CD4-positive, alpha-beta T cell treated with Interferon alpha-2 for 1 hour (primary cell): ENCODE measurements around the gene PIAS1.
"Not testable (repeated sequence)": the region's sequence is repeated elsewhere in the genome, so short reads cannot be mapped to it uniquely, and the experiment has no call there.

ENCODE experiments used
- DNase-seq, 2 donors: peaks; one replicate each; pipeline ENCODE4 v3.0.0-alpha.2; 2020 to 2022

The PIAS1 gene

GRCh38 chr15:68205954-68206539, 151.9 kb downstream of the PIAS1 start:
- peak; percentile 7 to 48 for DNase-seq

- DNase-seq = no peak
These were observed 152.6 kb downstream of the PIAS1 start for GRCh38 chr15:68206711-68207151.

GRCh38 chr15:68207176-68207935, 153.2 kb downstream of the PIAS1 start:
- no peak for DNase-seq

- DNase-seq = no peak
These were observed 154.0 kb downstream of the PIAS1 start for GRCh38 chr15:68208136-68208535.

- DNase-seq = no peak
These were observed 154.6 kb downstream of the PIAS1 start for GRCh38 chr15:68208636-68209240.

- DNase-seq = no peak
These were observed 155.2 kb downstream of the PIAS1 start for GRCh38 chr15:68209272-68209671.

GRCh38 chr15:68209735-68210408, 155.8 kb downstream of the PIAS1 start:
- peak; percentile 18 to 20 for DNase-seq

- DNase-seq = no peak
These were observed 156.3 kb downstream of the PIAS1 start for GRCh38 chr15:68210409-68210756.

- peak; percentile 33 to 53 for DNase-seq
These were observed 156.9 kb downstream of the PIAS1 start for GRCh38 chr15:68210821-68211655.

GRCh38 chr15:68211656-68212320, 157.7 kb downstream of the PIAS1 start:
- DNase-seq = no peak

- not testable (repeated sequence) for DNase-seq
These were observed 159.4 kb downstream of the PIAS1 start for GRCh38 chr15:68213491-68213845.

- no peak for DNase-seq
These were observed 160.1 kb downstream of the PIAS1 start for GRCh38 chr15:68213991-68214837.

GRCh38 chr15:68214838-68215254, 160.7 kb downstream of the PIAS1 start:
- no peak for DNase-seq

- no peak for DNase-seq
These were observed 163.2 kb downstream of the PIAS1 start for GRCh38 chr15:68217341-68217740.

GRCh38 chr15:68218331-68218730, 164.2 kb downstream of the PIAS1 start:
- no peak for DNase-seq

- DNase-seq = no peak
These were observed 165.0 kb downstream of the PIAS1 start for GRCh38 chr15:68218847-68219798.

- DNase-seq = no peak
These were observed 166.4 kb downstream of the PIAS1 start for GRCh38 chr15:68220489-68220888.

GRCh38 chr15:68220967-68221366, 166.9 kb downstream of the PIAS1 start:
- no peak for DNase-seq

- not testable (repeated sequence) for DNase-seq
These were observed 167.7 kb downstream of the PIAS1 start for GRCh38 chr15:68221530-68222431.
